NCI-H2196 (cell line): ENCODE data around the gene HOXB6.

Experiments
- DNase-seq: peaks from one replicate; lab custom pipeline; 2025; ENCODE audit not compliant: unreplicated experiment; lab: John Stamatoyannopoulos, UW

Gene HOXB6

DNA sequence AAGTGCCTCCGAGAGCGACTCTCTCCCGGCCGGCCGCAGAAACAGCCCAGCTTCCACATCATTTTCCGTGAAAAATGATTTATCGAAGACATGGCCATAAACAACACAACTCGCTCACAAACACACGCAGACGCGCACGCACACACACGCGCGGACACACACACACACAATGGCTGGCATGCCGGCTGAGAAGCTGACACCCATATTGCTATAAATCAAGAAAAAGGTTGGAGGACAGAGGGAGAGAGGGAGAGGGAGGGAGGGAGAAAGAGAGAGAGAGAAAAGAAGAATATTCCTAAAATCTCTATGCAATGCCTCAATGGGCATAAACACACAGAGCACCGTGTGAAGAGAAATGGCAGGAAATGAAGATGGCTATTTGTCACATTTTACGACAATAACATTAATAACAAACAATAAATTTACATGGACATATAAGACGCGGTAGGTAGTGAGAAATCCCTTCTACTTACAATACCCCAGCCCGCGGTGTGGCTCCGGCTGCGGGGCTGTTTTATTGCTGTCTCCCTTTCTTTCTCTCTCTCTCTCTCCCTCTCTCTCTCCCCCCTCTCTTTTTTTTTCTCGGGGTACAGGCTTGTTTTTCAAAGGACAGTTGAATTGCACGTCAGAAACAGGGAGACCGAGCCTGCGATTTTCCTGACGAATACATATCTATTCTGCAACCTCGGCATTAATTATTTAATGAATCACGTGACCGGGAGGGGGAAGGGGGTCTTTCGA is 36.1 kb downstream of the HOXB6 start:
- DNase-seq = no peak

DNA sequence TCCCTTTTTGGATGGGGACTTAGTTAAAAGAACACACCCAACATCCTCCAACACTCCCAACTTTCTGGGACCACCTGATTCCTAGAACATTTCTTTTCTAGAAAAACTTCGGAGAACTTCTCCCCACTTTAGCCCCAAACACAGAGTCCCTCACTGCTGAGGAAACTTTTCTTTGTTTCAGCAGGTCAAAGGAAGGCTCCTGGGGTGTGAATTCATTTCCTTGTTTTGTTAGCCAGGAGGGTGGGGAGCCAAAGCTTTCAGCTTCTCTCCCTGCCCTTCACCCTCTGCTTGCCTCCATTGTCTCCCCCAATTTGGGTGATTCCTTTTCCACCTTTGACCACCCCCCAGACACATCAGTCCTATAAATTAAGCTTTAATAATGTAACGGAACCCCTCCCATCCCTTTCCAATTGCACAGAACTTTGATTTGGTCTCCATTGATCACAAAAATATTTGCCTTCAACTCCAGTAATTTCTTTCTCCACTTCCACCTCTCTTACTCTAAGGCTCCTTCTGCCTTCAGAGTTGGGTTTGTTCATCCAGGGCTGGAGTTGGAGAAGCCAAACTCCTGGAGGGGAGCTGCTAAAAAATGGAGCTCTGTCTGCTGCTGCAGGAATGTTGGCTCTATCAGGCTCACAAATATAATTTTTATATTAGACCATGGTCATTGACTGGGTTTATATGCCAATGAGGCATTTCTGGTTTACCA is 37.0 kb downstream of the HOXB6 start:
- no peak for DNase-seq

DNA sequence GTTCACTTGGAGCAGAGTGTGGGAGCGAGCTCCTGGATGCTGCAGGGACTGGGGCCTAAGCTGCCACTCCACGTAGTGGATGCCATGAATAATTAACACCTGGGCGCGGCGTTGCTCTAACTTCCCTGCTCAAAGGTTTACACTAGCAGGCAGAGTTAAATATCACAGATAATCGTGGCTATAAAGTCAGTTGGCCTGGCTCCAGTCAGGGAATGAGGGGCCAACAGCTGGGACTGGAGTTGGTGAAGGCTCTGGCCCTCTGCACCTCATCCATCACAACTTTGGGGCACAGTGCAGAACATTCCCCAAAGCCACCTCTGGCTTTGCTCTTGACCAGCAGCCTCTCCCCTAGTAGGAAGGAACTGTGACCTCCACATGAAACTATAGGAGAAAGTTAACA is 37.6 kb downstream of the HOXB6 start:
- DNase-seq = no peak

DNA sequence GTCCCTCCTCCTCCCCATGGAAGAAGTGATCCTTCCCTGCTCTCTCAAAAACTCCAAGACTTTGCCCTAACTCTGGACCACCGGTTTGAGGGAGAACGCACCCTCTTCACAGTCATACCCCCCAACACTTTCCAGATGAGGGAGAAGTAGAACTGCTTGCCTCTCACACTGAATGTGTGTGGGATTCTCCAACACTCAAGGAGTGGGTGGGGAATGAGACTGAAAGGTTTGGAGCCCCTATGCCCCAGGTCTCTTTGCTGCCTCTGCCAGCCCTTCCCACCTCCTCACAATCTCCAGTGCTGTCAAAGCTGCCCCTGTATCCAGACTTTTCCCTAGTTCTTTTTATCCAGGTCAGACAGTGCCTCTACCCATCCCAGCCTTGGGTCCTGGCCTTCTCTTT is 38.1 kb downstream of the HOXB6 start:
- no peak for DNase-seq

DNA sequence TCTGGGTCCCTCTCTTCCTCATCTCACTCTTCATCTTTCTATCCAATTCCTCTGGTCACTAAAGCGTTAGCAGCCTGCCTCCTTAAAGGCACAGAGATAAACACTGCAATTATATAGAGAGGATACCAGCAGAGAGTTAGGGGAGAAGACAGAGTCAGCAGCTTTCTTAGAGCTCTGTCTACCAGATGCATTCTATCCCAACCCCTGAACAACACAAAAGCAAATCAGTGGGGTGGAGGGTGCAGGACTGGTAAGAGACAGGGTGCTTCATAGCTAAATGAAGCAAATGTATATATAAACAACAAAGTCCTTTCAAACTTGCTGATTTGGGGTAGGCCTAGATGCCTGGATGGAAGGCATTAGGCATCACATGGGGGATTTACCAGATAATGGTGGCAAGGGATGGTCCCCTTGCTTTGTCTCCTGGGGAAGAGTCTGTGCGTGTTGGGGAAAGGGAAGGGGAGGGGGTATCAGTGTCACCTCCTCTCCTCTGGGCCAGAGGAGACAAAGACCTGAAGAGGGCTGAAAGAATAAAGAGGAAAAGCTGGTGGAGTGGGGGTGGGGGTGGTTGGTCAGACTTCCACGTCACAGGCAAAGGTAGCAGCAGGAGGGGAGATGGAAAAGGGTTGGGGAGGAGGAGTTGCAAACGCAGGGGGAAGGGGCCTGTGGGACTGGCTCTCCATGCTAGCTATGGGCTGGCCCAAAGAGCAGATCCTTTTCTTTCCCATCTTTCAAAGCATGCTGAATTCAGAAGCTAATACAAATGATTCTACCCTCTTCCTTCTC is 38.7 kb downstream of the HOXB6 start:
- DNase-seq = no peak

DNA sequence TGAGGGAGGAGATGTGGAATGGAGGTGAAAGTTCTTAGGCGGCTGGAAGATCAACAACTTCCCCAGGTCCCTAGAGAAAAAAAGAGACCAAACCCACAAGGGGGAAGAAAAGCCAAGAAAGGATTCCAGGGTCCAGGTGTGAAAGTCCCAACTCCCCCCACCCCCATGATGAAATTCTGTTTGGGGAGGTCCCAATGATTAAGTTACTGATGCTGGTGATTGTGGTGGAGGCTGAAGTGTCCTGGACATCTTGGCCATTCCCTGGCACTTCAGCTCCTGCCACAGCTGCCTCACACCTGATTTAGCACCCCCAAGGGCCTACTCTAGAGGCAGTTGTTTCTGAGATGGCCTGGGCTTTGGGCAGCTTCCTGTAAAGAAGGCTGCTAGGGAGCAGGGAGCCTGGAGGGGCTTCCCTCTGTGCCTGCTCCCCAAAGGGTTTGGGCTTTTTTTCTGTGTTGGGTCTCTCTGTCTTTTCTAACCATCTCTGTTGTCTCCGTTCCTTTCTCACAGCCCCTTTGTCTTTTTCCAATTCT is 39.7 kb downstream of the HOXB6 start:
- no peak for DNase-seq

DNA sequence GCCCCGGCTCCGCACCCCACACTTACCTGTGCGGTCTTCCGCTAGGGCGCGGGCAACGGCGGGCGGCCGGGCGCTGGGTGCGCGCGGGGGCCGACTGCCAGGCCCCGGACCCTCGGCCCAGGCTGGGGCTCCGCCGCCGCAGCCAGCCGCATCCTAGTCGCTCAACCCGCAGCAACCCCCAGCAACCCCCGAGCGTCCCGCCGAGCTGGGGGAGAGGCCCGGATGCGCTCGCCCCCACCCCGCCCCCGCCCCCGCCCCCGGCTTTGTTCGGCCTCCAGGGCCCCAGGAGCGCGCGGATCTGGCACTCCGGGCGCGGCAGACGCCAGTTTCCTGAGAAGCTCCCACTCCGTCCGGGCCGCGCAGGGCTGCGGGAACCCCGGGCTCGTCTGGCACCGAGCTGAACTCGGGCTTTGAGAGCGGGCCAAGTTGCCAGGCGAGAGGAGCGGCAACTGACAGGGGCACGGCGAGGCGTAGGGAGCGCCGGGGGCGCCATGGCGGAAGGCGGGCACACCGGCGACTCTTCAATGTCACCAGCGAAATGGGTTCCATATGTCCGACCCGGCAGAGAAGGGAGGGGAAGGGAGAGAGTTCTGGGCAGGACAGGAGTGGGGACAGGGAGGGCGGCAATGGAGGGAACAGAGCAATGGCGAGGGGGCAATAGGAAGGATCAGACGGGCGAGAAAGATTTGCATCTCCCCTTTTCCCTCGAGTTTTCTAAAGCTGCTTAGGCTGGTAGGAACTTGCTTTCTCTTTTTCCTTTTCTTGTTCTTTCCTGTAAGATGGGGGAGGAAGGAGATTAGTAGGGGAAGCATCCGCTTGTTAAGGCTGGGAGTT is 40.4 kb downstream of the HOXB6 start:
- no peak for DNase-seq

DNA sequence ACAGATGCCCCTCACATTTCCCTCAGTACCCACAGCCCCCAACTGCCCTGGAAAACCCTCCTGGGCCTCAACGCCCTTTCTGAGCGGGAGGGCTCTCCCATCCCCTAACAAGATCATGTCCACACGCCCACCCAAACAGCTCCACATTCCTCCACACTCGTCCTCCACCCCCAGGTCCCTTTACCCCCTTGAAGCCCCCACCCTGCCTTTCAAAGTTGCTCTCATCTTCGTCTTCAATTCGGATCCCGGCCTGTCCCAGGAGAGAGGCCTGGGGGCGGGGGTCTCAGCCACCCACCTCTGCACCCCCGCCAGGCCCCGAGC is 41.0 kb downstream of the HOXB6 start:
- DNase-seq = no peak

DNA sequence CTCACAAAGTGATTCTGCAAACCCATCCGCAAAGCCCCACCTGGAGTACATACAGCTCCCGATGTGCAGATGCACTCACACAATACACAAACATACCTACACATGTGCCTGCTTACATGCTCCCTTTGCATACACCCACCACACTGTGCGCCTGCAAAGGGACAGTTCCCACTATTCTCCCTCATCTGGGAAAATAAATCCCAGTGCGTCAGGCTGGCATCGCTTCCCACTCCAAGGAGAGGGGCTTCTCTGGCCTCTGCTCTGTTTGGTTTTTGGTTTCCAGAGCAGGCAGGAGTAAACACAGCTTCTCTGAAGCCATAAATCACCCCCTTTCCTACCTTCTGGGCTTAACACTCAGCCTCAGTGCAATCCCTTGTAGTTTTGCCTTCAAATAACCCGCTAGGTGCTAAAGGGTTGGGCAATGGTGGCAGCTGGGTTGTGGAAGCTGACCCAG is 41.4 kb downstream of the HOXB6 start:
- DNase-seq = no peak

DNA sequence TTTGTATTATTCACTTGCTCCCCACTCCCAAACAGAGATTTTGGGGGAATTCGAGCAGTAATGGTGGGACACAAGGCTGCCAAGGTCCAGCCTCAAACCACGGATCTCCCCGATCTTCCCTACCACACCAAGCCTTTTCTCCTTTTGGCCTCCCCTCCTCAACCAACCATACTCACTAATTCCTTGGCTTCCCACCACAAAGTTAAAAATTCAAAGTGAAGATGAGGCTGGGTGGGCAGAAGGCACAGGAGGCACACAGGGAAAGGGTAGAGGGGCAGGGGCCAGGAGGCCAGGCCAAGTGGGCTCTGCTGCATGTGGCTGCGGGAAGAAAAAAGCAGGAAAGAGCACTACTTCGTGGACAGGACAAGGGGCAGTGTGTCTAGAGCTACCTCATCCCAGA is 41.9 kb downstream of the HOXB6 start:
- no peak for DNase-seq

DNA sequence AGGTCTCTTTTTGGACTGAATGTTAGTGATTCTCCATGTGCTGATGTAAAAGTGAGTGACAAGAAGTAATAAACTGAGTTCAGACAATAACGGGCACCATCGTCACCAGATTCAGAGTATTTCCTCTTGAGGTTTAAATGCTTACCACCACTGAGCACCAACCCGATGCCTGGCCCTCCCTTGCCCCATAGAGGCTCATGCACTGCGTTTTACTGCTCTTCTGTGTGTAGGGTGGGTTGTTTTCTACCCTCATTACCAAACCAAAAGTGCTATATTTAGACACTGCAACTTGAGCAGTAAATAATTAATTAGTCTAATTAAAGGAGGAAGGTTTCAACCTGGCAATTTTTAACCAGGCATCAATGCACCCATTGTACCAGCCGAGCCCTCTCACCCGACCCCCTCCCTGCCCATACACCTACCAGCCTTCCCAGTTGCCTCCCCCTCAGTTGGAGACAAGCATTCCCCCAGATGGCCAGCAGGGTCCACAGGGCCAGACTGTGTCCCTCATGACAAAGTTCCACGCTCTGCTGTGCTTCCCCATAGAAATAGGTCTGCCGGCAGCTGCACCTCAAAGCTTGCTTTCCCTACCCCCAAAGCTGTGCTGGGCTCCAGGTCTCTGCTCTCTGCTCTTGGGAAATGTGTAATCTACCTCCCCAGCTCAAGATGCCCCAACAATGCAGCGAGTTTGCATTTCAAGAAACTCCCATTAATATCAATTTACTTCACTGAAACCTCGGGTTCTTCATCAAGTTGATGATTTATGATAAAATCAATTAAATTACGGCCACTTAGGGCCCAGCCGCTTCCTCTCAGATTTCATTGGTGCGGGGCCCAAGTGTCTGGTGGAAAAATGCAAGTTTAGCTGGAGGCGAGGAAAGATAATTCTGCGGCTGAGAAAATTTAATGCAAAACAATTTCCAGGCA is 42.6 kb downstream of the HOXB6 start:
- no peak for DNase-seq

DNA sequence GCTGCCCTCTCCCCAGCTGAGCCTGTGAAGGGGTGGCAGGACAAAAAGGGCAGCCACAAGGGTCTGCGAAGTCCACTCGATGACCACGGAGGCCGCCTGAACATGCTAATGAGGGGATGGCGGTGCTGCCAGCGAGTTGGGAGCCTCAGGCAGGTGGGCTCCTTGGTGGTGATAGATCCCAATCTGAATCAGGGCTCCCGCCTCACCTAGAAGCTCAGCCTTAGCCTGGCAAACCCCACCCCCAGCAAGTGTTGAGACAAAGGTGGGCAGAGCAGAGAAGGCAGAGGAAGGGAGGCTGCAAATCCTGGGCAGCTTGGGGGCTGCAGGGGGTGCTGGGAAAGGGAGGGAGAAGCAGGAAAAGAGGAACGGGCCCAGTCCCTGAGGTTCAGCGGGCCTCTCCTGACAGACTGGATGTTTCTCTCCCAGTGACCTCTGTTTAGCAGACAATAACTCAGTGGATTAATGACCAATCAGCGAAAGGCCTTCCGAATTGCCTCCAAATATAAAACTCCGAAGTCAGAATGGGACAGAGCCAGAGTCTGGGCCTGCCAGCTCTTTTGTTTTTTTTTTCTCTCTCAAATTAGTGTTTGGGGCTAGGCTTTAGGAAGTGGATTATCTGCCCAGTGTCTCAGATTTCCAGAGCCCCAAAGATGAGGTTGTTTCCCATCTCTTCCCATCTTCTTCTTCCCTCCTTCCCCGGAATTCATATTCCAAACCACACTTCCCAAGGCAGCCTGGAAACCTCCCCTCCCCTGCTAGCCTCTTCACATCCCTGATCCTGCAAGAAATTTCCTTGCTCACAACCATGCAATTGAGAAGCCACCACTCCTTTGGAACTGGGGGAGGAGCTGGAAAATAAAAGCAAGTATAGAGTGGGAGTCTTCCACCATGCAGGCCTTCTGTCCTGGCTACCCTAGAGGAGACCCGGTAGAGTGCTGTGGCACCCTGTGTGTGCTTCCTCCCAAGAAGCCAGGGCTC is 44.7 kb downstream of the HOXB6 start:
- DNase-seq = no peak

DNA sequence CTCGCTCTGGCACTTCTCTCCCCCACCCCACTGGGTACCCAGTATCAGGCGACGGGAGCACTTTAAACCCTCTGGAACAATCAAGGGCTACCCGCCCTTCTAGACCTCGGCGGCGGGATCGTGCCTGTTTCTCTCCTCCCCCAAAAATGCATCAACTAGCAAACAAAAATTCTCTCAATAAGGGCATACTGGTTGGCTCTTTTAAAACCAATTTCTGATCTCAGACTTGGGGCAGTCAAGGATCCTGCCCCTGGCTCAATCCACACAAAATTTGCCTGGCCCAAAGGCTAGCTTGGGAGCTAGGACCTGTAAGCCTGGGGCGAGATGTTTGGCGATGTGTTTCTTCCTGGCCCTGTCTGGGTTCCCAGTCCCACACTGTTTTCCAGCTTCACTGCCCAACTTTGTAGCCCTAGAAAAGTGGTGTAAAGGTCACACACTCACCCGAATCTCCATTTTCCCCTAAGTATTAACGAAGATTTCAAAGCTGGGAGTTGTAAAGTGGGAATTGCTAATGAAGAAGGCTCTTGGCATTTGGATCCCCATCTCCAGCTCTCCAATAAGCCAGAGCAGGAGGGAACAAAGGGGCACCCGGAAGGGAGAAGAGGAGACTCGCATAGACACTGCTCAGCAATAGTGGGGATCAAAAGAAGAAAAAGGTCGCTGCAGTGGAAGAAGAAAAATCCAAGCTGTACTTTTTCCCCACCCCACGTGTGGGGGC is 45.5 kb downstream of the HOXB6 start:
- no peak for DNase-seq

DNA sequence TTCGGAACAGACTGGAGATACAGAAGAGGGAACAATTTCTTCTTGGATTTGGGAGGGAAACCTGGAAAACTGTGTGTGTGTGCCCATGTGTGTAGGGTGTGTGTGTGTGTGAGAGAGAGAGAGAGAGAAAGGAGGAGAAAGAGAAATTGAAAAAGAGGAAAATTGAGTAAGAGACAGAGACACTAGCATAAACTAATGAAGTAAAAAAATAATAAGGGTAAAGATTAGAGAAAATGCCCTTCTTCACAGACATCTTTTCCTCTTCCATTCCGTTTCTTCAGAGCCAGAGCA is 46.0 kb downstream of the HOXB6 start:
- DNase-seq = no peak

DNA sequence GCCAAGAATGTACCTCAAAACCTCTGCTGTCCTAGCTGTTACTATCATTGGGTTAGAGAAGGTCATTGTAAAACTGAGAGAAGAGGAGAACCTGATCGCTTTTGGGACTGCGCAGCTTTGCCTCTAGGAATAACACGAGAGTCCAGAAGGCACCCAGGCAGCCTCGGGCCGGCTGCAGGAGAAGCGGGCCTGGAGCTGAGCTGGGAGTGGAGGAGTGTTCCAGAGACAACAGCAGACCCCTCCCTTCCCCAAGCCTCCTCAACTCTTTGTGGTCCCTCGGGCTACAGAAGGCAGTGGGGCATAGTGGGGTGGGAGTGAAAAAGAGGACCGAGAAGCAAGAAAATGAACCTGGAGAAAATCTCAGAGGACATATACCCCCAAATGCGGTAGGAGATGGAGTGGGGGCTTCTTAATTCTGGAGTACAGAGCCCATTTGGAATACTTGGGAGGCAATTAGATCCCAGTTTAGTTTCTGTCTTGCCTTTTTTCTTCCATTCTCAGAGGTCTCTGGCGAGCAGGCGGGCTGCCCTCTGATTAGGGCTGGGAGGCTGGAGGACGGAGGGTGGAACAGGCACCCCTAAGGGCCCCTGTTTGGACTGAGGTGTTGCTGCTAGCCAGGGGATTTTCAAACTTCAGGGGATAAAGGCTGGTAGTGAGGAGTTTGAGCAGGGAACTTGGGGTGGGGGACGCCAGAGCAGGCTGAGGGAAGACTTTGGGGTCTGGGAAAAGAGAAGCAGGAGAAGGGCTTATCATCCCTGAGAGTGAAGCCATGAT is 46.5 kb downstream of the HOXB6 start:
- DNase-seq = no peak

DNA sequence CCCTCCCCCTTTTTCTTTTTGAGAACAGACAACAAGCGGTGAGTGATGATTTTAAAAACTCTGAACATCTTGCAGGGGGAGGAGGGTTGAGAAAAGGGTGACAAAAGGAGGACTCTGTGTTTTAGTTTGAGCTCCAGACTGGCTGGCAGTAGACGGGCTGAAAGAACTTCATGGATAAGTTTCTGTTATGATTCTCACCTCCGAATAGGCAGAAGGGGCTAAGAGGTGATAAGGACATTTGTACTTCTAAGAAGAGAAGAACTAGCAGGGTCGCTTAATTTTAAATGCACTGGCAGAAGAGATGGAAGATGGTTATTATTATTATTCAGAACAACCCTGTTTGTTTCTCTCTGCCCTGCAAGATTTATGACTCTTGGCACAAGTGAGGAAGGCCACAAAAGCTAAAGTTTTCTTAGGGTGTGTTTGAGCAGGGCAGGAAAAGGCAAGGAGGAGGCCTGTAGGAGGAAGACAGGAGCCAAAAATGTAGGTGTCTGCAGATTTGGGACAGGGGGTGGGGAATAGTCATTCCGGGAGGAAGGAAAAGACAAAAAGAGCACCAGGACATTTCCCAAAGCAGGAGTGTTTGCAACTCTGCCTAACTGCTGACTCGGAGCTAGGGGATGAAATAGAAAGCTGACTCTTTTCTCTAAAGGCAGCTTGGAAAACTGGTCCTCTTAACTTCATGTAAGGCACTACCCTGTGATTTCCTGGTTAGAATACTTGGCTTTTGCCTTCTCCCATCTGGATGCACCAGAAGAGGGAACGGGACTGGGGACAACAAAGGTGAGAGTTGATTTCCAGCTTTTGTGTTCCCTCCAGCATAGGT is 48.0 kb downstream of the HOXB6 start:
- no peak for DNase-seq

DNA sequence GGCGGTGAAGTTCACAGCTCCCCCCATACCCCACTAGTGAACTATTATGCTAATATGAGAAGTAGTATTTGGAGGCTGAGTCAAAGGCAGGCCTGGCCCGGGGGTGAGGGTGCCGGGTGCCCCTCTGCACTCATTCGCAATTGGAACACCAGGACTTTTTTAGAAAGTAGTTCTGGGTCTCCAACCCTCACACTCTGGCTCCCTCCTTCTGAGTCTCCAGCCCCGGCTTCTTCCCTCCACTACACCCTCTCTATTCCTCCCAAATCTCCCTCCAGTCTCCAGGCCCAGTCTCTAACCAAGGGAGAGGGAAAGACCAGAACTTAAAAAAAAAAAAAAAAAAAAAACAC is 48.6 kb downstream of the HOXB6 start:
- no peak for DNase-seq
